Measurements from ENCODE around the gene TXNDC5. TPM values are rescaled to one million over a fixed set of nuclear protein-coding genes. Genes with fewer than 3 reads are reported as not detected.

Gene TXNDC5
- total and polyA plus RNA-seq, 4 experiments from 2014 or later = 18.1 to 45.7 (median 24.4) TPM

DNA sequence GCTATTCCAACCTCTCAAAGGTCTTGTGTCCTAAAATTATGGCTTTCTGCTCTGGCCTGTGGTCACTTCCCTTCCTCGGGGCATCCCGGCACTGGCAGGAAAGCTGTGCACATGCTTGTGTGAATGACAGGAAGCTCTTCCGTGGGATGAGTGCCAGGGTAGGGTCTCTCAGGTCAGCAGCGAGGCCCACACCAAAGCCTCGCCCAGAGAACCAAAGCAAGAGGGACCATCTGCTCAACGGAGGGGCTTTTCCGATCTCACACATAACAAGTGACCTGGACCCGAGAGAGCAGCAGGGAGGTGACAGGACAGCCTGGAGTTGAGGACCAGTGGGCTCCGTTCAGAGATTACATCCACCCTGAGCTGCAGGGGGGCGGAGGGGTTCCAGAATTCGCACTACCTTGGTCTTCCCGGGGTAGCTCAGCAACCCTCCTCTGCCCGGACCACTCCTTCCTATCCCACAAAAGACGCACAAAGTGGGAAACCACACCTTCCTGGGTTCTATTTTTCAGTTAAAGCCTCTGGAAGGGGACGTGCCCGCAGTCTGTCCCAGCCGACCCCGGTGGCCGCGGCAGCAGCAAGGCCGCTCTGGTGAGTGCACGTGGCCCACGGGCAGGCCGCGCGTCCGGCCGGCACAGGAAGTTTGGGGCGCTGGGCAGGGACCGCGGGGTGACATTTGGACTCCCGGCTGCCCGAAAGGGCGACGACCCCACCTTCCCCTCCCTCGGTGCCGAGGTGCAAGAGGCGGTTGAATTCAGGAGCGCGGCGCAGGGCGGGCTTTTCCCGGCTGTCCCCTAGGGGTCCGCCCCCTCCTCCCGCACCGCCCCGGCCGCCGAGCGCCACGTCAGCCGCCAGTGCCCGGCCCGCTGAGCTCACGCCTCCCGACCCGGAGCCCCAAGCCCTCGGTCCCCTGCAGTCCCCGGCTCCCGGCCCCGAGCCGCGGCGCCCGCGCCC, 988 bp downstream of the TXNDC5 start:
- Mint-ChIP-seq H3K9me3 (no peaks in the 10 kb centered on the region), H3K27me3 (no peaks in the 10 kb centered on the region), H3K4me1 (peaks cover 3 to 15% (median 8%) of the 10 kb centered on the region in 4 donors), H3K27ac (peak overlapping the region in 5 of 7 donors; percentile 33 to 83 (median 64)), H3K4me3 (peak overlapping the region; percentile 79 to 86 (median 83)), H3K36me3 (peaks cover 4 to 6% of the 10 kb centered on the region in 2 donors)
- intact Hi-C loops (cut with micrococcal nuclease) = loop anchor here (1.0 to 10.0 kb wide), 2 partner anchors 155 to 195 kb away; partner anchors contain the start of genes BLOC1S5 and EEF1E1
- ChIA-PET POLR2A (ENCODE audit: partially characterized antibody) (interaction anchor here (0.6 to 2.0 kb wide), 3 partner anchors 97 to 155 kb away, joined by 3 to 9 read pairs (median 3); partner anchors contain the start of gene BLOC1S5), CTCF (ENCODE audit: partially characterized antibody) (no interaction called here)
- Histone ChIP-seq H3K9me3 (ENCODE audit: control insufficient read depth in 1 of 2, low read length in 2 of 2) (no peaks in the 10 kb centered on the region), H3K4me3 (ENCODE audit: low read length in 2 of 2) (peak overlapping the region; percentile 29 to 69), H3K36me3 (ENCODE audit: insufficient read depth, low read length) (no peaks in the 10 kb centered on the region), H3K4me1 (ENCODE audit: insufficient read depth, low read length) (peaks cover 17% of the 10 kb centered on the region), H3K27ac (ENCODE audit: low read depth, low read length) (peak overlapping the region; percentile 13), H3K27me3 (ENCODE audit: insufficient read depth, low read length) (no peaks in the 10 kb centered on the region)
- DNase-seq = peak in 3 of 5 donors; percentile 10 to 14 (median 12)

DNA sequence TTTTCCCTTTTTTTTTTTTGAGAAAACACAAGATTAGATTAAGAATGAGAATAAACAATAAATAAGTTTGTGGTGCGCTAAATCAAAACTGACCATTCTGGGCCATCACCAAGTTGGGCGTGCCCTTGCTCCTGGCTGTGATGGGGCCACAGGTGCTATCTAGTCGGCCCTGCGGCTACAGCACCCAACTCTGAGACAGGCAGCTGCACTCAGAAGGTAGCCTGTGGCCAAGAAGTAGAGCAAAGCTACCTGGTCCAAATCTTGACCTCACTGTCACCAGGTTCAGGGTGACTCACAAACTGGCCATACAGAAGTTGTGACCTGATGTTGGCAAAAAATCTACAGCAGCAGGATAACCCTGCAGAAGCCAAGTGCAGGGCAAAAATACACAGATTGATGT, 3.4 kb downstream of the TXNDC5 start:
- Mint-ChIP-seq H3K9me3 (no peaks in the 10 kb centered on the region), H3K27me3 (no peaks in the 10 kb centered on the region), H3K4me1 (peaks cover 3 to 15% (median 8%) of the 10 kb centered on the region in 4 donors), H3K27ac (peak overlapping the region in 1 of 7 donors; percentile 36), H3K4me3 (no peak overlapping the region), H3K36me3 (peaks cover 10 to 29% of the 10 kb centered on the region in 2 donors)
- Histone ChIP-seq H3K27ac (ENCODE audit: low read depth, low read length) (no peak overlapping the region), H3K4me3 (ENCODE audit: low read length in 2 of 2) (no peak overlapping the region), H3K4me1 (ENCODE audit: insufficient read depth, low read length) (peaks cover 17% of the 10 kb centered on the region), H3K36me3 (ENCODE audit: insufficient read depth, low read length) (peaks cover 8% of the 10 kb centered on the region), H3K27me3 (ENCODE audit: insufficient read depth, low read length) (no peaks in the 10 kb centered on the region), H3K9me3 (ENCODE audit: control insufficient read depth in 1 of 2, low read length in 2 of 2) (no peaks in the 10 kb centered on the region)
- intact Hi-C loops (cut with micrococcal nuclease) = loop anchor here (10.0 kb wide), 1 partner anchor 198 kb away; the partner anchor contains the start of gene EEF1E1
- POLR2A ChIA-PET (ENCODE audit: partially characterized antibody) = interaction anchor here (0.6 kb wide), 1 partner anchor 14 kb away, joined by 3 read pairs; no protein-coding TSS in a partner anchor
- CTCF ChIA-PET (ENCODE audit: partially characterized antibody) = no interaction called here
- DNase-seq = no peak

DNA sequence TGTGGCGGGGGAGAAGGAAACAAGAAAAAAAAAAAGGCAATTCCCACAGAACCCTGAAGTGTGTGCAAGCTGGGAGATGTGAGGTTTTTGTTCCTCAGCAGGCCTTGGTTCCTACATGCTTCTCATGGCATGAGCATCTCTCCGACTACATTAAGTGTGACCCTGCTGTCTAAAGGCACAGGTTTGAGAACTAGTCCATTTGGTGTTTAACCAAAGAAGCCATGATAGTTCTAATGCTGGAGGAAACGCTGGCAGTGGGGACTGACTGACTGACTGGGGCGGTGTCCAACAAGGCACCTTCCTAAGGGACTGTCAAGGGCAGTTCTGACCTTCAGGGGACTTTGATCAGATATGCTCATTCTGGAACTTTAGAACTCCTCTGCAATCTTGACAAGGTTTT, 3.8 kb downstream of the TXNDC5 start:
- POLR2A ChIA-PET (ENCODE audit: partially characterized antibody) = interaction anchor here (0.6 kb wide), 1 partner anchor 15 kb away, joined by 3 read pairs; no protein-coding TSS in a partner anchor
- no peak overlapping the region for H3K4me3 ChIP-seq (ENCODE audit: low read length in 2 of 2)
- peaks cover 17% of the 10 kb centered on the region for H3K4me1 ChIP-seq (ENCODE audit: insufficient read depth, low read length)
- Mint-ChIP-seq H3K4me1 (peaks cover 3 to 15% (median 9%) of the 10 kb centered on the region in 4 donors), H3K36me3 (peaks cover 12 to 33% of the 10 kb centered on the region in 2 donors), H3K4me3 (no peak overlapping the region), H3K9me3 (no peaks in the 10 kb centered on the region), H3K27me3 (no peaks in the 10 kb centered on the region), H3K27ac (peak overlapping the region in 3 of 7 donors; percentile 1 to 67 (median 46))
- H3K27ac ChIP-seq (ENCODE audit: low read depth, low read length) = no peak overlapping the region
- H3K36me3 ChIP-seq (ENCODE audit: insufficient read depth, low read length) = peaks cover 8% of the 10 kb centered on the region
- intact Hi-C loops (cut with micrococcal nuclease) = loop anchor here (10.0 kb wide), 1 partner anchor 198 kb away; the partner anchor contains the start of gene EEF1E1
- no peak for DNase-seq
- CTCF ChIA-PET (ENCODE audit: partially characterized antibody) = no interaction called here
- no peaks in the 10 kb centered on the region for H3K27me3 ChIP-seq (ENCODE audit: insufficient read depth, low read length)
- no peaks in the 10 kb centered on the region for H3K9me3 ChIP-seq (ENCODE audit: control insufficient read depth in 1 of 2, low read length in 2 of 2)

DNA sequence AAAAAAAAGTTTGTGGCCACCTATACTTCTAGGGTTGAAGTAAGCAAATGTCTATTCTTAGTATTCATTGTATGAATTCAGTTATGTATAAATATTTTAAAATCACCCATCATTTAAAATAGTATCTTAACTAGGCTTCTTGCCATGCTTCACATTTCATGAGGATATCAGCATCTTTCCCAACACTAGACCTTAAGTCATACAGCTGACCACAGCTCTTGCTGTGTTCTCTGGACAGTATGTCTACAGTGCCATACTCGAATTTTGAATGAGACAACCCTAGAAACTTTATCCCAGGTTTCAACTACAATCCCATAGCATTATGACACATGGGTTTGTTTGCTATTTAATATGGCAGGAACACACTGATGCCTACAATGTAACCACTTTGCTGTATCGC, 5.2 kb downstream of the TXNDC5 start:
- Mint-ChIP-seq H3K27me3 (no peaks in the 10 kb centered on the region), H3K36me3 (peaks cover 23 to 46% of the 10 kb centered on the region in 2 donors), H3K4me3 (no peak overlapping the region), H3K9me3 (no peaks in the 10 kb centered on the region), H3K27ac (no peak overlapping the region), H3K4me1 (peaks cover 3 to 15% (median 8%) of the 10 kb centered on the region in 4 donors)
- CTCF ChIA-PET (ENCODE audit: partially characterized antibody) = interaction anchor here (1.2 kb wide), 1 partner anchor 155 kb away, joined by 3 read pairs; no protein-coding TSS in a partner anchor
- H3K9me3 ChIP-seq (ENCODE audit: control insufficient read depth in 1 of 2, low read length in 2 of 2) = no peaks in the 10 kb centered on the region
- peaks cover 8% of the 10 kb centered on the region for H3K36me3 ChIP-seq (ENCODE audit: insufficient read depth, low read length)
- H3K4me3 ChIP-seq (ENCODE audit: low read length in 2 of 2) = no peak overlapping the region
- DNase-seq = no peak
- no peaks in the 10 kb centered on the region for H3K27me3 ChIP-seq (ENCODE audit: insufficient read depth, low read length)
- peaks cover 12% of the 10 kb centered on the region for H3K4me1 ChIP-seq (ENCODE audit: insufficient read depth, low read length)
- intact Hi-C loops (cut with micrococcal nuclease) = loop anchor here (10.0 kb wide), 1 partner anchor 199 kb away; the partner anchor contains the start of gene EEF1E1
- POLR2A ChIA-PET (ENCODE audit: partially characterized antibody) = no interaction called here
- H3K27ac ChIP-seq (ENCODE audit: low read depth, low read length) = no peak overlapping the region

DNA sequence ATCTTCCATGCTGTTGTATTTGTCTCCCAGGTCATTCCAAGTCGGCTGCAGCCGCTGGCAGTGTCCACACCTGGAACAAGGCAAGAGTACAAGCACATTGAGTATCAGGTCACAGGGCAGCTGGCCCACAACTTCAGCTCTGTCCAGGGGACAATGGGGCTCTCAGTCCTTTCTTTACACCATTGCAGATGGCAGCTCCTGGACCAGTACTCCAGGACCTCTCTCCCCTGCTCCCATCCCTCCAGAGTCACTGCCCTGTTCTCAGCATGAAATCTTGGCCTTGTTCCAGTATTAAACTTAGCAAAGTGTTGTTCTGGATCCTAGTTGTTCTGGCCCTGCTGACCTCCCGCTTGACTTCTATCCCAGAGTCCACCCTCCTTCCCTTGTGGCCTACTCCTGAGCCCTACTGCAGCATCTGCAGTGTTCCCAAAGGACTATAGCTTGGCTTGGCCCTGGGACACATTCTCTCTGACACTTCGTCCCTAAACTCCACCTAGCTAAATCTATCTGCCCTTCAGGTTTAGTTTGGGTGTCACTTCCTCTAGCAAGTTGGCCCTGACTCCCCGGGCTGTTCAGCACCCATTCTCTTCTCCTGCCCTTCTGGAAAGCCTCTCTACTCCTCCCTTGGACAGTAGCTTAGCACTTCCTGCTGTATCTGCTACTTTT, 5.8 kb downstream of the TXNDC5 start:
- POLR2A ChIA-PET (ENCODE audit: partially characterized antibody) = no interaction called here
- Mint-ChIP-seq H3K9me3 (no peaks in the 10 kb centered on the region), H3K4me3 (no peak overlapping the region), H3K27ac (peak overlapping the region in 1 of 7 donors; percentile 11), H3K36me3 (peaks cover 23 to 53% of the 10 kb centered on the region in 2 donors), H3K27me3 (no peaks in the 10 kb centered on the region), H3K4me1 (peaks cover 3 to 15% (median 8%) of the 10 kb centered on the region in 4 donors)
- Histone ChIP-seq H3K9me3 (ENCODE audit: control insufficient read depth in 1 of 2, low read length in 2 of 2) (no peaks in the 10 kb centered on the region), H3K27ac (ENCODE audit: low read depth, low read length) (no peak overlapping the region), H3K4me3 (ENCODE audit: low read length in 2 of 2) (no peak overlapping the region), H3K4me1 (ENCODE audit: insufficient read depth, low read length) (peaks cover 12% of the 10 kb centered on the region), H3K27me3 (ENCODE audit: insufficient read depth, low read length) (no peaks in the 10 kb centered on the region), H3K36me3 (ENCODE audit: insufficient read depth, low read length) (peaks cover 8% of the 10 kb centered on the region)
- intact Hi-C loops (cut with micrococcal nuclease) = loop anchor here (10.0 kb wide), 1 partner anchor 200 kb away; the partner anchor contains the start of gene EEF1E1
- no peak for DNase-seq
- CTCF ChIA-PET (ENCODE audit: partially characterized antibody) = interaction anchor here (1.2 kb wide), 1 partner anchor 155 kb away, joined by 3 read pairs; no protein-coding TSS in a partner anchor

DNA sequence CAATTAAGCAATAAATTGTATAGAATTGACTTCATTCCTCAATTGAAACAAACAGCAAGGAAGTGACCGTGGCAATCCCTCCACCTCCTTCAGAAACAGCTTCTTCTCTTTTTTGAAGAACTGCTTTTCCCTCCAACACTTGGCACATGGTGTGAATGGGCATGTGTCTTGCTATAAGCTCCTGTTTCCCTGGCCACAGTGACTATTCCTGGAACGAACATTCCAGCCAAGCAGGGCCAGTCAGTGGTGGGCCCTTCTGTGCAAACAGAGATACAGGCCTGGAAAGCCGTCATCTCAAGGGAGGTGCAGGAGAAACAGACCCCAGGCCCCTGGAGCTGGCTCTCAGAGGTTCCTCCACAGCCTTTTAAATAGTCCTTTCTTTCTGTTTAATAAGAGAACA, 6.9 kb downstream of the TXNDC5 start:
- ChIA-PET POLR2A (ENCODE audit: partially characterized antibody) (no interaction called here), CTCF (ENCODE audit: partially characterized antibody) (no interaction called here)
- Mint-ChIP-seq H3K4me1 (peaks cover 0 to 6% (median 3%) of the 10 kb centered on the region in 4 donors), H3K27me3 (no peaks in the 10 kb centered on the region), H3K27ac (no peak overlapping the region), H3K9me3 (no peaks in the 10 kb centered on the region), H3K4me3 (no peak overlapping the region), H3K36me3 (peaks cover 26 to 59% of the 10 kb centered on the region in 2 donors)
- Histone ChIP-seq H3K27ac (ENCODE audit: low read depth, low read length) (no peak overlapping the region), H3K4me3 (ENCODE audit: low read length in 2 of 2) (no peak overlapping the region), H3K27me3 (ENCODE audit: insufficient read depth, low read length) (no peaks in the 10 kb centered on the region), H3K36me3 (ENCODE audit: insufficient read depth, low read length) (peaks cover 8% of the 10 kb centered on the region), H3K4me1 (ENCODE audit: insufficient read depth, low read length) (peaks cover 4% of the 10 kb centered on the region), H3K9me3 (ENCODE audit: control insufficient read depth in 1 of 2, low read length in 2 of 2) (no peaks in the 10 kb centered on the region)
- intact Hi-C loops (cut with micrococcal nuclease) = loop anchor here (10.0 kb wide), 1 partner anchor 201 kb away; the partner anchor contains the start of gene EEF1E1
- DNase-seq = no peak
